ENCODE measurements around the gene MYH14.

The MYH14 gene

DNA sequence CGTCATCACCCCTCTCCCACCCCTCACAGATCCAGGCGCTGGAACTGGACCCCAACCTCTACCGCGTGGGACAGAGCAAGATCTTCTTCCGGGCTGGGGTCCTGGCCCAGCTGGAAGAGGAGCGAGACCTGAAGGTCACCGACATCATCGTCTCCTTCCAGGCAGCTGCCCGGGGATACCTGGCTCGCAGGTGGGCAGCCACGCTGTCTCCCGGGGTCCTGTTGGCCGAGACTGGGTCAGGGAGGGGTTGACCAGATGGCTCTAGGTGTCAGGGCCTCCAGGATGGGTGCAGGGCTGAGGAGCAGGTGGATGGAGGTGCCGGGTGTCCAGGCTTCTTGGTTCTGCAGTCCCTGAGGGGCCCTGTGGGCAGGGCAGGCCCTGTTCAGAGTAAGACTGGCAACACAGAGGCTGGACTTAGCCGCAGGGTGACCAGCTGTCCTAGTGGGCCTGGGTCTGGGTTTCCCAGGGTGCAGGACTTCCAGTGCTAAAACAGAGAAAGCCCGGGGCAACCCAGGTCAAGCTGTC is 58.1 kb downstream of the MYH14 start:
- no peak for DNase-seq (ENCODE audit: low read depth)

DNA sequence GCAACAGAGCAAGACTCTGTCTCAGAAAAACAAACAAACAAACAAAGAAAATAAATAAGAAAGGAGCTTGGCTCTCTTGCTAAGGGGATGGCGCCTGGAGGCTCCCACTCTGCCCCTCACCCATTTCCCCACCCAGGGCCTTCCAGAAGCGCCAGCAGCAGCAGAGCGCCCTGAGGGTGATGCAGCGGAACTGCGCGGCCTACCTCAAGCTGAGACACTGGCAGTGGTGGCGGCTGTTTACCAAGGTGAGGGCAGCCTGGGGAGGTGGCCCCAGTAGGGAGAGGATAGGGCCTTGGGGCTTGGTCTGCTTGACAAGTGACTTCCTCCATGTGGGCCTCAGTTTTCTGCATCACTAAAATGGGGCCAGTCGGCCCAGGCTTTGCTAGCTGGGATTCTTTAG is 59.8 kb downstream of the MYH14 start:
- DNase-seq (ENCODE audit: low read depth), result no peak

DNA sequence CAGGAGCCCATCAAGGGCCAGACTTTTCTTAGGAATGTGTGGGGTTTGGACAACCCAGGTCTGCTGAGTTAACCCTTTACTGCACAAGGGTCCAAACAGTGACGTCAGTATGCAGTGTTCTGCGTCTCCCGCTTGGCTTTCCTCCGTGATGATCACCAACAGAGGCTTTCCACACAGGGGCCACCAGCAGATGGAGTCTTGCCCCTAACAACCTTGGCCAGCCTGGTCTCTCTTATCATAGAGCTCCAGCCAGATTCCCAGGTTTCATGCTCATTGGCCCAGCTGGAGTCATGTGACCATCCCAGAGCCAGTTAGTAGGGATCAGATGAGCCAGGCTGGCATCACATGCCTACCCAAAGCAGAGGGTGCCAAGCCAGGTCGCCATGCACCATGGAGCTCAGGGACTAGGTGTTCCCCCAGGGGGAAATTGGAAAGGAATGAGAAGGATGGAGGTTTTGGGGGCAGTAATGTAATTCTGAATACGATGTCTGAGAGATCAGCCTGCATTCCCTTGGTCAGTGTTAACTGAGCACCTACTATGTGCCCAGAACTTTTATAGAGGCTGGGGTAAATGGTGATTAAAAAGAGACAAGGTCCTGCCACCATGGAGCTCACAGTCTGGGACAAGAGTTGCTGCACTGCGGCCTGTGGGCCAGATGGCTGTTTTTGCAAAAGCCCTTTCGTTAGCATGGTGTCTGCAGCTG is 61.2 kb downstream of the MYH14 start:
- DNase-seq (ENCODE audit: low read depth), result no peak

DNA sequence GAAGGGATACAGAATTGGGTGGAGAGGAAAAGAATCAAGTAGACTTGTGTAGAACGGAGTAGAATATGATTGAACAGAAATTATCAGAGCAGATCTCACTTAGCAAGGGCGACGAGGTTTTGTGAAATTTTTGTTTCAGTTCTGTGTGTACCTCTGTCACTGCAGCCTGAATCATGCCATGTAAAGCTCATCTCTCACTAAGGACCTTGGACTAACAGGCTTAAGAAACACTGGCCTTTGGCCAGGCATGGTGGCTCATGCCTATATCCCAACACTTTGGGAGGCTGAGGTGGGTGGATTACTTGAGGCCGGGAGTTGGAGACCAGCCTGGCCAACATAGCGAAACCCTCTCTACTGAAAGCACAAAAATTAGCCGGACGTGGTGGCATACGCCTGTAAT is 62.6 kb downstream of the MYH14 start:
- DNase-seq (ENCODE audit: low read depth), result no peak

DNA sequence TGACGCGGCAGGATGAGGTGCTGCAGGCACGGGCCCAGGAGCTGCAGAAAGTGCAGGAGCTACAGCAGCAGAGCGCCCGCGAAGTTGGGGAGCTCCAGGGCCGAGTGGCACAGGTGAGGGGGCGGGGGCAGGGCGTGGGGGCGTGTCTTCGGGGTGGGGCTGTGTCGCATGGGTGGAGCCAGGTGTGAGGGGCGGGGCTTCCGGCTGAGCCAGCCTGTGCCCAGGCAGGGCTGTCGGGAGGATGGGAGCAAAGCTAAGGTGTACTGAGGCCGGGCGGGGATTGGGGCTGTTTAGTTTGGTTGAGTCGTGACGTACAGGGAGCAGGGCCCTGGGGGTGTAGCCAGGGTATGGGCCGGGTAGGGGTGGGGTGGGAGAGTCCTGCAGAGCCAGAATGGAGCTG is 63.5 kb downstream of the MYH14 start:
- DNase-seq (ENCODE audit: low read depth), result no peak

DNA sequence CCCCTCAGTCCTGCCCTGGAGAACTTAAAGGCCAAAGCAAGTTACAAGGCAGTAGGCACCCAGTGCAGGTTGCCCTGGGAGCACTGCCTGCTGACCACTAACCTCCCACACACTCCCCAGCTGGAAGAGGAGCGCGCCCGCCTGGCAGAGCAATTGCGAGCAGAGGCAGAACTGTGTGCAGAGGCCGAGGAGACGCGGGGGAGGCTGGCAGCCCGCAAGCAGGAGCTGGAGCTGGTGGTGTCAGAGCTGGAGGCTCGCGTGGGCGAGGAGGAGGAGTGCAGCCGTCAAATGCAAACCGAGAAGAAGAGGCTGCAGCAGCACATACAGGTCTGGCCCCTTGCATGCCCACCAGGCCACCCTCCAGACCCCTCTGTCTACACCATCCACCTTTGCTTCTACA is 64.6 kb downstream of the MYH14 start:
- no peak for DNase-seq (ENCODE audit: low read depth)

DNA sequence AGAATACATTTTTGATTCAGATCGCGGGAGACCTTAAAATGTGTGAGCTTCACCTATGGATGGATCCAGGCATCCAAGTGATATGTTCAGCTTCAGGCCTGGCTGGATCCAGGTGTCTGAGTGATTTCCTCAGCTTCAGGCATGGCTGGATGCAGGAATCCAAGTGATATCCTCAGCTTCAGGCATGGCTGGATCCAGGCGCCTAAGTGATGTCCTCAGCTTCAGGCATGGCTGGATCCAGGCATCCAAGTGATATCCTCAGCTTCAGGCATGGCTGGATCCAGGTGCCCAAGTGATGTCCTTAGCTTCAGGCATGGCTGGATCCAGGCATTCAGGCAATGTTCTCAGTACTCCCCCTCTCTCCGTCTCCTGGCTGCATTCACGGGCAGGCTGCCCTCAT is 65.1 kb downstream of the MYH14 start:
- no peak for DNase-seq (ENCODE audit: low read depth)

DNA sequence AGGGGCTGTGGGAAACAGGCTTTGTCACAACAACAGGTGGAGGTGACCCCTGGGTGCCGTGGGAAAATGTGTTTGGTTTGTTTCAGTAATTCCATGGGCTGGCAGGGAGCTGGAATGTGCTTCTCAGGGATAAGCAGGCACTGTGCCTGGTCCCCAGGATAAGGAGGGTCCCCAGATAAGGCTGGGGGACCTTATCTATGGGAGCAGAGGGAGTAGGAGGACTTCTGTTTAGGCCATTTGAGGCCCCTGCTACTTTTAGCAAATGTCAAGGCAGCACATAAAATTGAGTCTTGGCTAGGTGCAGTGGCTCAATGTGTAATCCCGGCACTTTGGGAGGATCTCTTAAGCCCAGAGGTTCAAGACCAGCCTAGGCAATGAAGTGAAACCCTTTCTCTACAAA is 66.2 kb downstream of the MYH14 start:
- no peak for DNase-seq (ENCODE audit: low read depth)

DNA sequence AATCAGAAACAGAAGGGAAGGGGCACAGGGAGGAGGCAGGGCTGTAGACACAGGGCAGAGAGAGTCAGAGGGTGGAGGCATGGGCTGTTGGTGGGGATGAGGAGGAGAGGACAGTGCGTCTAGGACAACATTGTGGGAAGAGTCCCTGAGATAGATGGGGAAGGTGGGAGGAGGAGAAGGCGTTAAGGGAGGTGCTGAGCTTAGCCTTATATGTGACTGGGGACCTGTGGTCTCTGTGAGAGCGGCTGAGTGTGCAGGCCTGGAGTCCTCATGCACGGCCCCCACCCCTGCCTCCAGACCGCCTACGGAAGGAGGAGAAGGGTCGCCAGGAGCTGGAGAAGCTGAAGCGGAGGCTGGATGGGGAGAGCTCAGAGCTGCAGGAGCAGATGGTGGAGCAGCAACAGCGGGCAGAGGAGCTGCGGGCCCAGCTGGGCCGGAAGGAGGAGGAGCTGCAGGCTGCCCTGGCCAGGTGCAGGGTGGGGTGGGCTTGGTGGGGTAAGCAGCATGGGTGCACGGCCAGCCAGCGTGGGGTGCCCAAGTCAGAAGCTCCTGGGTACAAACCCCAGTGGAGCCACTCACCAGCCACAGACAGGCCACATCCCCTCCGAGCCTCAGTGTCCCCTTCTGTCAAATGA is 69.0 kb downstream of the MYH14 start:
- no peak for DNase-seq (ENCODE audit: low read depth)

DNA sequence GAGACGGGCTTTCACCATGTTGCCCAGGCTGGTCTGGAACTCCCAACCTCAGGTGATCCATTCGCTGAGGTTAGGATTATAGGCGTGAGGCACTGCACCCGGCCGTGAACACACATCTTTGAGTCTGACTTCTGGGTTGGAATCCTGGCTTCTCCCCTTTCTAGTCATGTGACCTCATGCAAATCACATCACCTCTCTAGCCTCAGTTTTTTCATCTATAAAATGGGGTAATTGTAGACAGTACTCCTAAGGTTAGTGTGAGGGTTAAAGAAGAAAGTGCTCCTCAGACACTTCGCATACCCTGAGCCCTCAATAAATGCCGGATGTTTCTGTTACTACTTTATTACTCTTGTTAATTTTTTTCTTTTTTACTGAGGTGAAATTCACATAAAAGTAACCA is 70.4 kb downstream of the MYH14 start:
- no peak for DNase-seq (ENCODE audit: low read depth)

DNA sequence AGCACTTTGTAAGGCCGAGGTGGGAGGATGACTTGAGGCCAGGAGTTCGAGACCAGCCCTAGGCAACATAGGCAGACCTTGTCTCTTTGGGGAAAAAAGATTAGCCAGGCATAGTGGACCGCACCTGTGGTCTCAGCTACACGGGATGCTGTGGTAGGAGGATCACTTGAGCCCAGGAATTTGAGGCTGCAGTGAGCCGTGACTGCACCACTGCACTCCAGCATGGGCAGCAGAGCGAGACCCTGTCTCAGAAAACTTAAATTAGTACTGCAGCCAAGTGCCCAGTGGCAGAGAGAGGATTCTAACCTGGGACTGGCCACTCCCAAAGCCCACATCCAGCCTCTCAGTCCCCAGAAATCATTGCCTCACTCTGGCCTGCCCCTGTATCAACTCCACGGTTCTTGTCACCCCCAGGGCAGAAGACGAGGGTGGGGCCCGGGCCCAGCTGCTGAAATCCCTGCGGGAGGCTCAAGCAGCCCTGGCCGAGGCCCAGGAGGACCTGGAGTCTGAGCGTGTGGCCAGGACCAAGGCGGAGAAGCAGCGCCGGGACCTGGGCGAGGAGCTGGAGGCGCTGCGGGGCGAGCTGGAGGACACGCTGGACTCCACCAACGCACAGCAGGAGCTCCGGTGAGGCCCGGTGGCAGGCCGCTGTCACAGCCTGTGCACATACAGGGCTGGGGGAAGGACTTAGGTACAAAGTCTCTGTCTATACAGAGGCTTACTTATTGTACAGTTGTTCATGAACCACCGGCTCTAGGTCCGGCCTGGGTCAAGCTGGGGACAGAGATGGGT is 72.4 kb downstream of the MYH14 start:
- no peak for DNase-seq (ENCODE audit: low read depth)

DNA sequence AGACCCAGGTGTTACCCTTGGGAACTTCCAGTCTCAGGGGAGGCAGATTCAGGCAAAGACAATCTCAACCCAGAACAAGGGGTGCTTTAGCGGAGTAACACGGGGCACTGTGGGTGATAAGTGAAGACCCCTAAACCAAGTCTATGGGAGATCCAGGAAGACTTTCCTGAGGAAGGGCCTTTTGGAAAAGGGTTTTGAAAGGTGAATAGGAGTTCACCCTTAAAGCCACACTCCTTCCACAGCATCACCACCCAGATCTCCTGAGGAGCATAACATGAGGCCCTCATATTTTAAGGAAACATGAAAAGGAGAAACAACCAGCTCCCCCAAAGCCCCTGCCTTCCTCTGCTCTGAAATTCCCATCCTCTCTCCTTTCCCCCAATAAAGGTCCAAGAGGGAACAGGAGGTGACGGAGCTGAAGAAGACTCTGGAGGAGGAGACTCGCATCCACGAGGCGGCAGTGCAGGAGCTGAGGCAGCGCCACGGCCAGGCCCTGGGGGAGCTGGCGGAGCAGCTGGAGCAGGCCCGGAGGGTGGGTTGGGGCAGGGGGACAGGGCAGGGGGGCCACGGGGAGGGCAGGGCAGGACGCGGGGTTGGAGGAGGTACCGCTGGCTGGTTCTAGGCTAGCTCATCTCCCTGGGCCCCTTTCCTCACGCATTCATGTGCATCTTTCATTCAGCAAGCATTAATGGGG is 73.1 kb downstream of the MYH14 start:
- DNase-seq (ENCODE audit: low read depth), result no peak

DNA sequence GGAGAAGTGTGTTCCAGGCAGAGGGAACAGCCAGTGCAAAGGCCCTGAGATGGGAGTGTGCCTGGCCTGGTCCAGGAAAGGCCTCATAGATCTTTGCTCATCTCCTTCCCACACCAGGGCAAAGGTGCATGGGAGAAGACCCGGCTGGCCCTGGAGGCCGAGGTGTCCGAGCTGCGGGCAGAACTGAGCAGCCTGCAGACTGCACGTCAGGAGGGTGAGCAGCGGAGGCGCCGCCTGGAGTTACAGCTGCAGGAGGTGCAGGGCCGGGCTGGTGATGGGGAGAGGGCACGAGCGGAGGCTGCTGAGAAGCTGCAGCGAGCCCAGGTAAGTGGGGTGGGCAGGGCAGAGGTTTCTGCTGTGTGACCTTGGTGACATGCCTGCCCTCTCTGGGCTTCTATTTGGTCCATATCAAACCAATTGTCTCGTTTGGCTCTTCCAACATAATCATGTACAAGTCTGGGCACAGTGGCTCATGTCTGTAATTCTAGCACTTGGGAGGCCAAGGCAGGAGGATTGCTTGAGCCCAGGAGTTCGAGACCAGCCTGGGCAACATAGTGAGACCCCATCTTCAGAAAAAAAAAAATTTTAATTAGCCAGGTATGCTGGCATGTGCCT is 74.7 kb downstream of the MYH14 start:
- no peak for DNase-seq (ENCODE audit: low read depth)

DNA sequence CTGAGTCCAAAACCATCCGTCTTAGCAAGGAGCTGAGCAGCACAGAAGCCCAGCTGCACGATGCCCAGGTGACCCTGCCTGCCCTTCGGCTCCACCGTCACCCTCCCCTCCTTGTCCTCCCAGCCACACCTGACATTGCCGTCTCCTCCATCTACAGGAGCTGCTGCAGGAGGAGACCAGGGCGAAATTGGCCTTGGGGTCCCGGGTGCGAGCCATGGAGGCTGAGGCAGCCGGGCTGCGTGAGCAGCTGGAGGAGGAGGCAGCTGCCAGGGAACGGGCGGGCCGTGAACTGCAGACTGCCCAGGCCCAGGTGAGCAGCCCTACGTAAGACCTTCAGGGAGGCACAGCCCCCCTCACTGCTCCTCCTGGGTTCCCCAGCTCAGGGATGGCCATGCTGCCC is 76.7 kb downstream of the MYH14 start:
- no peak for DNase-seq (ENCODE audit: low read depth)

DNA sequence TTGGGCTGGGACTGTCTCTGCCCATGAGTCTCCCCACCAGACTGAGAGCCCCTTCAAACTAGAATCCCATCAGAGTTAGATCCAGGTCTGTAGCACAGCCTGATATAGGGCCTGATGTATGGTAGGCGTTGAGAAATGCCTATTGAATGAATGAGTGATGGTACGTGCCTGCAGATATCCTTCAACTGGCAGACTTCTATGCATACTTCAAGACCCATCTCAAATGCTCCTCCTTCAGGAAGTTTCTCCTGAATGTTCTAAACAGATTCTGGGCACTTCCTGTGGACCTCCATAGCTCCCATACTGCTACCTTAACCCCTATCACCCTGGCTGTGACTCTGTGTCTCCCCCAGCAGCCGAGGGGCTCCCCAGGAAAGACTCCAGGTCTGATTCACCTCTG is 77.6 kb downstream of the MYH14 start:
- no peak for DNase-seq (ENCODE audit: low read depth)

DNA sequence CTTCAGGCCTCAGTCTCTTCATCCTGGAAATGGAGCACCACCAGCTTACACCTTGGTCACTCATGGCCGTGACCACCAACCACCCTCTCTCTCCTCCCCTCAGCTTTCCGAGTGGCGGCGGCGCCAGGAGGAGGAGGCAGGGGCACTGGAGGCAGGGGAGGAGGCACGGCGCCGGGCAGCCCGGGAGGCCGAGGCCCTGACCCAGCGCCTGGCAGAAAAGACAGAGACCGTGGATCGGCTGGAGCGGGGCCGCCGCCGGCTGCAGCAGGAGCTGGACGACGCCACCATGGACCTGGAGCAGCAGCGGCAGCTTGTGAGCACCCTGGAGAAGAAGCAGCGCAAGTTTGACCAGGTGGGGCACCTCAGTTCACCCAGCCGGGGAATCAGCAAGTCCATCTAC is 78.1 kb downstream of the MYH14 start:
- no peak for DNase-seq (ENCODE audit: low read depth)

DNA sequence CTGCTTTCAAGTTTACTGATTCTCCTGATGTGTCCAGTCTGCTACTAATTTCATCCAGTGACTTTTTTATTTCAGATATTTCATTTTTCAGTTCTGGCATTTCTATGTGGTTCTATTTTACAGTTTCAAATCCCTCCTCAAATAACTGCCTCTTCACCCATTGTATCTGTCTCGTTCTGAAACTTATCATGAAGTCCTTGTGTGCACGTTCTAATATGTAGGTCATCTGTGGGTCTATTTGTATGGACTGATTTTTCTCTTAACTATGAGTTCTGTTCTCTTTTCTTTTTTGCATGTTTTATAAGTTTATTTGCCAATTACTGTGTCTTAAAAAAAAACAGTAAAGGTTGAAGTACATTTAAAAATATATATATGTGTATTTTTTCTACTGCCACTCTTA is 82.4 kb downstream of the MYH14 start:
- no peak for DNase-seq (ENCODE audit: low read depth)

DNA sequence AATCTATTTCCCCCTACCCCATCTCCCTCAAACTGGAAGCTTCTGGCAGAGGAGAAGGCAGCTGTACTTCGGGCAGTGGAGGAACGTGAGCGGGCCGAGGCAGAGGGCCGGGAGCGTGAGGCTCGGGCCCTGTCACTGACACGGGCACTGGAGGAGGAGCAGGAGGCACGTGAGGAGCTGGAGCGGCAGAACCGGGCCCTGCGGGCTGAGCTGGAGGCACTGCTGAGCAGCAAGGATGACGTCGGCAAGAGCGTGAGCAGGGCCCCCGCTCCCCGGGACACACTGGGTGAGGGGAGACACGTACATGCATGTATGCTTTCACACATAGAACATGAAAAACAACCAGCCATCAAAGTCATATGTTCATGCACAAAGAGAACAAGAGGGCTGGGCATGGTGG is 83.0 kb downstream of the MYH14 start:
- no peak for DNase-seq (ENCODE audit: low read depth)

DNA sequence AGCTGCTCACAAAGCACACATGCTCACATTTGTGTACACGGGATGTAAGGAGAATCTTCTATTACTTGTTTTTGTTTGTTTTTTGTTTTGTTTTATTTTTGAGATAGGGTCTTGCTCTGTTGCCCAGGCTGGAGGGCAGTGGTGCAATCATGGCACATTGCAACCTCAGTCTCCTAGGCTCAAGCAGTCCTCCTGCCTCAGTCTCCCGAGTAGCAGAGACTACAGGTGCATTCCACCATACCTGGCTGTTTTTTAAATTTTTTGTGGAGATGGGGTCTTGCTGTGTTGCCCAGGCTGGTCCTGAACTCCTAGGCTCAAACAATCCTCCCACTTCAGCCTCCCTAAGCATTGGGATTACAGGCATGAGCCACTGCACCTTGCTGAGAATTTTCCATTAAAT is 83.9 kb downstream of the MYH14 start:
- DNase-seq (ENCODE audit: low read depth), result no peak

DNA sequence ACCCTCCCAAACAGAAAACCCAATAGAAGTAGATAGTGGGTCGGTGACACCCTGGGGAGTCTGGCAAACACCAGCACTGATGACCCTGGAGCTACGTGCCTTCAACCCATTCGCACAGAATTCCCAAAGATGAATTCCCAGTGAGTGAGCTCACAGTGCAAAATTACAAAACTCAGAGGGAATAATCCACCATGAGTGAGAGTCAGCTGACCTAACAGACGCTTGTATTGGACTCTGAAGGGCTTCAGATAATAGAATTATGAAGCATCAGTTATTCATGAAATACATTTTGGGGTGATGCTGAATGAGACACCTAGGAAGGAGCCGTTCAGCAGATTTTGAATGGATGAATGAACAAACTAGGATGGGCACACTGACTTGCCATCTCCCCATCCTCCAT is 85.5 kb downstream of the MYH14 start:
- no peak for DNase-seq (ENCODE audit: low read depth)

DNA sequence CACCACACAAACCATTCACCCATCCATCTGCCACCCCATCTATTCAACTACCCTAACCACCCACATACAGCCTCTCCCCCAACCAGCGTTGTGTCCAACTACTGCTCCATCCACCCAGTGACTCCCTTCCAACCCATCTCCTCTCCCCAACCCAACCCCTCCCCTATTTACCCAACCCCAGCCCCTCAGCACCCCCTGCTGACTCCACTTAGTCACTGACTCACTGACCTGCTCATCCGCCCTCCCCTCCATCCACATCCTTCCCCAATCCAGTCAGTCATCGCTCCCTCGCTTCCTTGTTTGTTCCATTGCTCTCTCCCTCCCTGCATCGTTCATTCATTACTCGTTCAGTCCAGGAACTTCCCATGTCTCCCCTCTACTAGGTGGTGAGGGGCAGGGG is 86.6 kb downstream of the MYH14 start:
- no peak for DNase-seq (ENCODE audit: low read depth)

DNA sequence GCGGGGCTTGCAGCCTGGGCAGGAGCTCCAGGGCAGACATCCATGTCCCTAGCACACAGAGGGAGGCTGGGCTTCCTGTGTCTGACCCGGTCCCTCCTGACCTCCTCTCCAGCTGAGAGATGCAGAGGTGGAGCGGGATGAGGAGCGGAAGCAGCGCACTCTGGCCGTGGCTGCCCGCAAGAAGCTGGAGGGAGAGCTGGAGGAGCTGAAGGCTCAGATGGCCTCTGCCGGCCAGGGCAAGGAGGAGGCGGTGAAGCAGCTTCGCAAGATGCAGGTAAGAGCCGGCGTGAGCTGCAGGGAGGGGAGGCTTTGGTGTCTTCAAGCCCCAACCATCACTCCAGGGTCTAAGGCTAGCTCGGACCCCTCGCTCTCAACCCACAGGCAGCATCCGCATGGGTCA is 87.4 kb downstream of the MYH14 start:
- DNase-seq (ENCODE audit: low read depth), result no peak
